ENCODE data around the gene KIF26A.

DNA sequence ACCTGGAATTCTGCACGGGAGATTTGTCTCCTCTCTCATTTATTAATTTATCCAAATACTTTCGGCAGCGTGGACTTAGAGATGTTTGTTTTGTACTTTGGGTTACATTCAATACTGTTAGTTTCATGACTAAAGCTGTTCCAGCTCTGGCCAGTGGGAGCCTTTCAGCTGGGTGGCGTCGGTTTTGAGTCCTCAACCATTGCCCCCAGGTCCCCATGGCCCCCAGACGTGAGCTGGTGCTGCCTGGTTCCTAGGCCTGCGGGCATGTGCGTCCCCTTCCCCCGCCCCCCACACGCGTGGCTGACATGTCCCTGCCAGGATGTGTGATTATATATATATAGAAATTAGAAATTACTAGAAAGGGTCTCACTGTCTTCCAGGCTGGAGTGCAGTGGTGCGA, 48.2 kb downstream of the KIF26A start:
- TF ChIP-seq, protein P1, sequence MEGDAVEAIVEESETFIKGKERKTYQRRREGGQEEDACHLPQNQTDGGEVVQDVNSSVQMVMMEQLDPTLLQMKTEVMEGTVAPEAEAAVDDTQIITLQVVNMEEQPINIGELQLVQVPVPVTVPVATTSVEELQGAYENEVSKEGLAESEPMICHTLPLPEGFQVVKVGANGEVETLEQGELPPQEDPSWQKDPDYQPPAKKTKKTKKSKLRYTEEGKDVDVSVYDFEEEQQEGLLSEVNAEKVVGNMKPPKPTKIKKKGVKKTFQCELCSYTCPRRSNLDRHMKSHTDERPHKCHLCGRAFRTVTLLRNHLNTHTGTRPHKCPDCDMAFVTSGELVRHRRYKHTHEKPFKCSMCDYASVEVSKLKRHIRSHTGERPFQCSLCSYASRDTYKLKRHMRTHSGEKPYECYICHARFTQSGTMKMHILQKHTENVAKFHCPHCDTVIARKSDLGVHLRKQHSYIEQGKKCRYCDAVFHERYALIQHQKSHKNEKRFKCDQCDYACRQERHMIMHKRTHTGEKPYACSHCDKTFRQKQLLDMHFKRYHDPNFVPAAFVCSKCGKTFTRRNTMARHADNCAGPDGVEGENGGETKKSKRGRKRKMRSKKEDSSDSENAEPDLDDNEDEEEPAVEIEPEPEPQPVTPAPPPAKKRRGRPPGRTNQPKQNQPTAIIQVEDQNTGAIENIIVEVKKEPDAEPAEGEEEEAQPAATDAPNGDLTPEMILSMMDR (IDR thresholded peaks at IDR 0.05; ENCODE audit: low read length), result no peak
- TF ChIP-seq EZH2 (IDR thresholded peaks at IDR 0.05; ENCODE audit: borderline replicate concordance, low read length), result no peak

Data from OCI-LY1 (cell line).